Measurements from ENCODE around the gene DMBT1.

Gene DMBT1

DNA sequence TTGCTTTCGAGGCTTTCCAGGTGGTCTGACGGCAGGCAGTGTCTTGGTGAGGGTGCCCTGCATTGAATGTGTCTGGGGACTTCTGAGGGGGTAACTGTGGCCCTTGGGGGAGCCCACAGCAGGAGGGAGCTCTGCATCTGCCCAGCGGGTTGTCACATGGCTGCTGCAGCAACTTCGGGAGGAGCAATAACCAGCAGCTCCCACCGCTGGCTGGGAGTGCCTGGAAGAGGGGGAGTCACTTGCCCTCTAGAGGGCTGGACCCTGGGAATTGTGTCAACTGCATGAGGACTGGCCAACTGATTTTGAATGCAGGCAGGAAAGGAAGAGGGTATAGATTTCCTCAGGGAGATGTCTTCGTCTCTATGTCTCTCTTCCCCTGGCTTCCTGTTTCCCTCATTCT is 112.7 kb downstream of the DMBT1 start:
- no peak for DNase-seq (ENCODE audit: low read depth)

DNA sequence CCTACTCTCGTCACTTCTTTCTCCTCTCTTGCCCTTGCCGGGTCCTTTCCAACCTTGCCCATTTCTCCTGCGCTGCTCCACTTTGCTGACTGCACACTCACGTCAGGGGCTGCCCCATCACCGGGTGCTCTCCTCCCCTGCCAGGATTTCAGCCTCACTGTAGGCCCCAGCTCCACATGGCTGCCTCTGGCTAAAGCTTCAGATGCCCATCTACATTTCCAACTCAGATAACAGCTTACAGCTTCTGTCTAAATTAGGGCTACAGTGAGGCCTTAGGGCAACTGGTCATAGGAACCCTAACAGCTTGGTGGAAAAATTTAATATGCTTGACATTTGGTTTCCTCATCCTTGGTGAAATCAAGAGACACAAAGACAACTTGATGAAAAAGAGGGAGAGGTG is 113.2 kb downstream of the DMBT1 start:
- no peak for DNase-seq (ENCODE audit: low read depth)

DNA sequence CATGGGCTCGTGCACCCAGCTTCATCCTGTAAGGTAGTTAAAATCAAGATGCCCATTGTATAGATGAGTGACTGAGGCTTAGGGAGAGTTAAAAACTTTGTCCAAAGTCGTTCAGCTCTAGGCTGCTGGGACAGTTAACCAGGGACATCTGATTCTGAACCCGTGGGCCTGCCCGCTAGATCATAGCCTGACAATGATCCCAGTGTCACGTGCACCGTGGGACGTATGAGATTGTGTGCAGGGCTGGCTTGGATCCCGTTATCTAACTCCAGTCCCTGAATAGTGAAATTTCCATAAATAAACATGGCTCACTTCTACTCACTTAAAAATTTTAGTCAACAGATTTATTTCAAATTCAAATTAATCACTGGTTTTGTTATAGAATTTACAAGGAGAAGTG is 114.2 kb downstream of the DMBT1 start:
- DNase-seq (ENCODE audit: low read depth), result no peak

DNA sequence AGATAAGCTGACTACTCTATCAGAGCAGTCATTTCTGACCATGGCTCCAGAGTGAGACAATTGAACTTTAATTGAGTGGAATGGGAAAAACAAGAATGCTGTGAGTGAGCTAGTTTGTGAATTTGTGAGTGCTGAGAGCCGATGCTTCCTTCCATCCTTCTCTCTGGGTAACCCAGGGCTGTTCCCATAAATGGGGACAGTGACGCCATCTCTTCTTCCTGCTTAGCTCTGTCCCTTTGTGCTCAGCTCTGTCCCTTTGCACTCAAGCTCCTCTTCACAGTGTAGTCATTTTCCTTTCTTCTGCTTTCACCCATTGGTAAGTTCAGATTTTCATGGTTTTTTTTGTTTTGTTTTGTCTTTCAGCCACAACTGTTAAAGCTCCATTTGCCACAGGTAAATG is 114.7 kb downstream of the DMBT1 start:
- no peak for DNase-seq (ENCODE audit: low read depth)

DNA sequence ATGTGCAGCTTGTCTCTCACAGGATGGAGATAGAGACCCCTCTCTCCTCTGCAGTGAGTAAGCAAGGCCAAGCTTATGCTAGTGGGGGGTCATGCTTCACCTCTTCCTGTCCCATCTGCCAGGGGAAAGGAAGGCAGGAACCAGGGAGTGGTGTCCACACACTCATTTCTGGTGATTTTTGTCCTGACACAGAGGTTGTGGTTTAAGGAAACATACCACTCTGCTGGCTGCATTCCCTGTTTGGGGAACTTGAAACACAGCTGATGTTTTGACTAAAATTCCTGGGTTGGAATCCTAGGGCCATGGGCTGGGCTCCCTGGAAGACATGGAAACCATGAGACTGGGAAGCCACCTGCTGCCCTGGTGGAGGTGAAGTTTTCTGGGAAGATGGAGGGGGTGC is 117.7 kb downstream of the DMBT1 start:
- DNase-seq (ENCODE audit: low read depth), result no peak

DNA sequence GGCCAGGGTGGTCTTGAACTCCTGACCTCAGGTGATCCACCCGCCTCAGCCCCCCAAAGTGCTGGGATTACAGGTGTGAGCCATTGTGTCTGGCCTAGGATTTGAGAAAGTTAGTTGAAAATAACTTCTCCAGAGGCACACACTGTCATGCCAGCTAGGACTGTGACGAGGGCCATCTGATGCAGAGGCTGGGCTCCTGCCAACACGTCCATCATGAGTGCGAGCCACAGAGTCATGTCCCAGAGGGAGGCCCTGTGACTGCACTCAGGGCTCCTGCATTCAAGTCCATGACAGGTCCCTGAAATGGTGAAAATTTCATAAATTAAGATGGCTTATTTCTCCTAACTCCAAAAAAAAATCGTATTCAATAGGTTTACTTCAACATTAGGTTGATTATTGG is 122.0 kb downstream of the DMBT1 start:
- DNase-seq (ENCODE audit: low read depth), result no peak

DNA sequence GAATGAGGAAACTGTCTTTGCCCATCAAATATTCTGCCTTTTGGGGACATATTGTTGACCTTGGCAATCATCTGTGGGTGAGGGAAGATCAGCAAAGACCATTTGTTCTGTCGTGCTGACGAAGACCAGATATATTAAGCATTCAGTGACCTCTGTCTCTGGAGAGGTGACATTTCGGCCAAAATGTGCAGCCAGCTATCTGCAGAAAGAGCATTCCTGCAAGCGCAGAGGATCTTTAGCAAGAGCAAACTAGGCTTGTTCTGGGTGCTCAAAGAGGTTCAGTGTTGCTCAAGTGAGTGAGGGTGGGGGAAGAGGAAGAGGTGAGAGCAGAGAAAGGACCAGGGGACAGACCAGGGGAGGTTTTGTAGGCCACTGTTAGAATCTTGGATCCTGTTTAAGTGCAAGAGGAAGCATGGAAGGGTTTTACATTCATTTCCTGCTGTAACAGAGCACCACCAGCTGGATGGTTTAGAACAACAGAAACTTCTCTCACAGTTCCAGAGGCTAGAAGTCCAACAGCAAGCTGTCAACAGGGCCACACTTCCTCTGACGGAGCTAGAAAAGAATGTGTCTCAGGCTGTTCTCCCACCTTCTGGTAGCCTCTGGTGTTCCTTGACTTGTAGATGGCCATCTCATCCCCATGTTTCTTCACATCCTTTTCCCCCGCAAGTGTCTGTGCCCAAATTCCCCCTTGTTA is 127.9 kb downstream of the DMBT1 start:
- DNase-seq (ENCODE audit: low read depth), result no peak

DNA sequence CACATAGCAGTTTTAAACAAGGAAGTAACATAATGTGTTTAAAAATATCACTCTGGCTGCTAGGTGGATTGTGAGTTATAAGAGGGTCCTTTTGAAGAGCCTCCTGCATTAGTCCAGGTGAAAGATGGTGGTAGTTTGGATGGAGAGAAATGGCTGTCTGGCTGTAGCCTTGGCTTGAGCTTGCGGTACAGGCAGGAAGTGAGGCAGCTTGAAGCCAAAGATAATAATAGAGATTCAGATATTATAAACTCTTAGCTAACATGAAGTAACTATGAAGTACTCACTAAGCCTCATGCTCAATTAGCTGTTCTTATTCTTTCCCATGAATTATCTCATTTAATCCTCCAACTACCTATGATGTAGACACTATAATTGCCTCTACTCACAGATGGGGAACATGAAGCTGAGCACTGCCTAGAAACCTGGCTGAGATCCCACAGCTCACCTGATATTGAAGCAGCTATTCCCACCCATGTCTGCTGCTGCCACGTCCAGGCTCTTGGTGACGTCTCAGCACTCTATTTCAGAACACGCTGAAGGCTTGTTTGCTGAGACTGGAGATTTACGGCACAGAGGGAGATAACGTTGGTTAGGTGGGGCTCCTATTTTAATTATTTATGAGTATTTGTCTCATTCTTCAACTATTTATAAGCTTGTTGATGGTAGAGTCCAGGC is 128.7 kb downstream of the DMBT1 start:
- no peak for DNase-seq (ENCODE audit: low read depth)

DNA sequence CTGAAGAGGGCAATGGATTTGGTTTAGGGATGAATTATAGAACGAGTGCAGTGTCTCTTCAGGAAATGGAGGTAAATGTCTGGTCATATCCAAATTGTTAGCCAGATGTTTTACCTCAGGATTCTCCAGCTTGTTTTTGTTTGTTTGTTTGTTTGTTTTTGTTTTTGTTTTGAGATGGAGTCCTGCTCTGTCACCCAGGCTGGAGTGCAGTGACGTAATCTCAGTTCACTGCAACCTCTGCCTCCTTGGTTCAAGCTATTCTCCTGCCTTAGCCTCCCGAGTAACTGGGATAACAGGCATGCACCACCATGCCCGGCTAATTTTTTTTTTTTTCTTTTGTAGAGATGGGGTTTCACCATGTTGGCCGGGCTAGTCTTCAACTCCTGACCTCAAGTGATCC is 132.2 kb downstream of the DMBT1 start:
- no peak for DNase-seq (ENCODE audit: low read depth)

Data from amniotic epithelial cell (primary cell).